GM15510 (cell line): ENCODE data around the gene APCDD1L.

ENCODE experiments used
- POLR2A ChIP-seq: IDR thresholded peaks from 3 replicates; pipeline ENCODE4 v1.6.1; 2011; ENCODE audit warnings: borderline replicate concordance; ENCODE audit not compliant: insufficient read length; ENCODE audit errors: extremely low read depth

APCDD1L gene

GRCh38 chr20:58515233-58516212 lies at the start of gene APCDD1L:
TSS of gene APCDD1L (minus strand) at chr20:58515399. CDS start at chr20:58514707, 692 bp downstream.
- no peak for TF ChIP-seq POLR2A

GRCh38 chr20:58559368-58559729 lies 44.1 kb upstream of the APCDD1L start:
- no peak for TF ChIP-seq POLR2A

GRCh38 chr20:58558486-58559367 lies 43.5 kb upstream of the APCDD1L start:
- no peak for TF ChIP-seq POLR2A

- no peak for TF ChIP-seq POLR2A
These were observed 42.6 kb upstream of the APCDD1L start for GRCh38 chr20:58557733-58558342.

GRCh38 chr20:58556961-58557360 lies 41.8 kb upstream of the APCDD1L start:
- TF ChIP-seq POLR2A, result no peak

GRCh38 chr20:58555078-58555765 lies 40.0 kb upstream of the APCDD1L start:
- no peak for TF ChIP-seq POLR2A

- no peak for TF ChIP-seq POLR2A
These were observed 39.3 kb upstream of the APCDD1L start for GRCh38 chr20:58554541-58554940.

- TF ChIP-seq POLR2A, result no peak
These were observed 38.6 kb upstream of the APCDD1L start for GRCh38 chr20:58553841-58554240.

- TF ChIP-seq POLR2A, result no peak
These were observed 38.0 kb upstream of the APCDD1L start for GRCh38 chr20:58553166-58553696.

- TF ChIP-seq POLR2A, result no peak
These were observed 37.3 kb upstream of the APCDD1L start for GRCh38 chr20:58552366-58552934.

- TF ChIP-seq POLR2A, result no peak
These were observed 36.4 kb upstream of the APCDD1L start for GRCh38 chr20:58551631-58552030.

GRCh38 chr20:58550275-58551059 lies 35.3 kb upstream of the APCDD1L start:
- no peak for TF ChIP-seq POLR2A
